ENCODE results near the gene PARP6.
"Not testable (repeated sequence)": the region's sequence is repeated elsewhere in the genome, so short reads cannot be mapped to it uniquely, and the experiment has no call there.

PARP6 gene

DNA sequence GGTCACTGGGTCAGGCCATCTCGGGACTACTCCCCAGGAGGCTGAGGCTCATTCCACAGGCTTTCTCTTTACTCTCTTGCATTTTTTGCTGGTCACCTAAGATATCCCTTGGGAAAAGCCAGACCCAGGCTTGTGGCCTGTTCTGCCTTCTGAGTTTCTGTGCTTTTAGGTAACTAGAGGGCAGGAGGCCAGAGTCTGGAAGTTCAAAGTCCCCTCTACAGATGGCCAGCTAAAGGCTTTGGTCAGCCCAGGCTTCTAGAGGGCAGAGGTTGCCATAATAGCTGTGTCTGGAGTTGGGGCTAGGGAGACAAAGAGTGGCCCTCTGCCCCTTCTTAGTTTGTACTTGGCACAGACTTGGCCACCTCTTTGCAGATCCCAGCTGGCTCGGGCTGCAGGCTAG is 8.4 kb upstream of the PARP6 start:
- DNase-seq = no peak

DNA sequence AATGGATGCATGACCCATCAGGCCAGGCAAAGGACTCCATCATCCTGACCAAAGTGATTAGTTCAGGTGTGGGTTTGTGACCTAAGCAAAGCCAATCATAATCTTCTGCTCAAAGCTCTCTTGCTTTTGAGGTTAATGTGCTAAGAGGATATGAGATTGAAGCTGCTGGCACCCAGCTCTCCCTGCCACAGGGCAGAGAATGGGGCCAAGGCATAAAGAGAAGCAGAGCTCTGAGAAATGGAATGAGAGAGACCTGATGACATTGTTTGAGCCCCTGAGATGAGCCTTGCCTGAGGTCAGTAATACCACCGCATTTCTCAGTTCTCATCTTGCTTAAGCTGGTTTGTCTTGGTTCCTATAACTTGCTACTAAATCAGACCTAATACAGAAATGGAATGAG is 6.4 kb upstream of the PARP6 start:
- no peak for DNase-seq

DNA sequence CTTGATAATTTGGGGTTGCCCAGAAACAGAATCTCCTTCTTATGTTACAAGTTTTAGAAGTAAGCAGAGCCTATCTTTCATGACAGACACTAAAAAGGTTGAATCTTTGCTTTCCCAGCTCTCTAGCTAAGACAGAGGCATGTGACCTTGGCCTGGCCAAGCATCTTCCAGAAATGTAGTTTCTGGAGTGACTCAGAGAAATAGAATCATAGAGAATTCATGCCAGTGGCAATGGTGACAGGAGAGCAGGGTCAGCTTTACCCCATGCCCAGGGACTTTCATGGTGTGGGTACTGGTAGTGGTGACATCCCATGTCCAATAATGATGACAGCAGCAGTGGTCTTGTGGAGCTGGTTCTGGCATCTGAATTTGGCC is 4.0 kb upstream of the PARP6 start:
- DNase-seq = no peak

DNA sequence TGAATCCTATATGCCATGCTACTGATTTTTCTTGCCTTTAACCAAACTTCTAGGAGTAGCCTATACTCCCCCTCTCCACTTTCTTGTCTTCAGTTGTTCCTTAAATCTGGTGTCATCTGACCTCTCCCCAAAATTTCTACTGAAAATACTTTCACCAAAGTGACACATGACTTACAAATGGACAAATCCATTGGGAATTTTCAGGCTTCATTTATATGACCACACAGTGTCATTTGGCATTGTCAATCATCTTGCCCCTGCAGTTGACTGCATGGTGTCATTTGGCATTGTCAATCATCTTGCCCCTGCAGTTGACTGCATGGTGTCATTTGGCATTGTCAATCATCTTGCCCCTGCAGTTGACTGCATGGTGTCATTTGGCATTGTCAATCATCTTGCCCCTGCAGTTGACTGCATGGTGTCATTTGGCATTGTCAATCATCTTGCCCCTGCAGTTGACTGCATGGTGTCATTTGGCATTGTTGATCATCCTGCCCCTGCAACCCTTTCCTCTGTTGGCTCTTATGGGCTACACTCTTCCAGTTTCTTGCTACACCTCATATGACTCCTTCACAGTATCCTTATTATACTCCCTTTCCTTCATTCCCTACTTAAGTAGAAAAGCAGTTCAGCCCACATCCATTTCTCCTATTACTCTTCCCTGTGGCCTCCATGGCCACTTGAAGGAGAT is 3.4 kb upstream of the PARP6 start:
- DNase-seq = not testable (repeated sequence)

DNA sequence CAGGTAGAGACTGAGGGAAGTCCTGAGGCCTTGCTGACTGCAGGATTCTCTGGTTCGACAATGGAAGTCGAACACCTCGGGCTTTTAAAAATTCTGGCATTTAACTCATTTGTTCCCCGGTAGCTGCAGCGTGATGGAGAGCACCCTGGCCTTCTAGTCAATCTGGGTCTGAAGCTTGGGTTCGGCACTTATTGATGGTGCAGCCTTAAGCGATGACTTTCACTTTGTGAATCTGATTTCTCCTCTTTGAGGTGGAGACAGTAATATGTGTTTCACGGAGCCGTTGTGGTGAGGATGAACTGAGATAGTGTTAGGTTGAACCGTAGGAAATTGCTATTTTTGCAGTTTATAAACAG is 621 bp upstream of the PARP6 start:
- DNase-seq = no peak

DNA sequence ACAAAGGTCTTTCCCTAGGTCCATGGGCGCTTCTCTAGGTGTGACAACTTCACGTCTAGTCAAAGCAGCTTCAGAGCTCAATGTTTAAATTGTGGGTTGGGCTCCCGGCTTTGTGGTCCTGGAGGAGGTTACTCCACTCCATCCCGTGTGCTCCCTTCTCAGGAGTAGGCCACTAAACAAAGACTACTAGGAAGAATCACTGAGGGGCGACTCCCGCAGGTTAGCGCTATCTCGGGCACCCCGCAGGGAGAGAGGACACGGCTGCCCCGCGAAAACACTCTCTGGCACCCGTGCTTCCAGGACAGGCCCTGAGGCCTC is 500 bp downstream of the PARP6 start:
- DNase-seq = no peak

DNA sequence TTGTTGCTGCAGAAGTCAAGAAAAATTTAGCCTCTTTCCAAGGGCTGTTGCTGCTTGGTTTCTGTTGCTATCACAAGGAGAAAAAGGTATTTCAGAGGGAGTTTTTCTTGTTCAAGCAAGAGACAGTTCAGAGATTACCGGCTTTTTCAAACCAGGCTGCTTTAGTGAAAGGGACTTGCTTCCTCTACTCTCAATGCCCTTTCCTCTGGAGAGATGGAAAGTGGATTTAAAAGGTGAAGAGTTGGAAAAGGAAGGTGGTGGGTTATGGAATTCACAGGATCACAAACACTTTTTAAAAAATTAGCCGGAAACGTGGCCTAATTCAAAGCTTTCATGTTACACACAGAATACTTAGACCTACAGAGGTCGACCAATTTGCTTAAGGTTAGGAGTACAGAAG is 1.1 kb downstream of the PARP6 start:
- no peak for DNase-seq

DNA sequence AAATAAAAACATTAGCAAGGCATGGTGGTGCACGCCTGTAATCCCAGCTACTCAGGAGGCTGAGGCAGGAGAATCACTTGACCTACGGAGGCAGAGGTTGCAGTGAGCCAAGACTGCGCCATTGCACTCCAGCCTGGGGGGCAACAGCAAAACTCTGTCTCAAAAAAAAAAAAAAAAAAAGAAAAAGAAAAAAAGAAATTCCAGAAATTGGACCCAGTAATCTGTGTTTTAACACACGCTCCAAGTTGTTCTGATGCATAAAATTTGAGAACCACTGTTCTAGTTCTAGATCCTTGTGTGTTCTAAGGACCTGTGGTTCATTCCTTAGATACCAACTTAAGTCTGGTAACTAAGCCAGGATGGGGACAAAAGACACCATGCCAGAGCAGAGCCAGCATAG is 2.6 kb downstream of the PARP6 start:
- DNase-seq = no peak

DNA sequence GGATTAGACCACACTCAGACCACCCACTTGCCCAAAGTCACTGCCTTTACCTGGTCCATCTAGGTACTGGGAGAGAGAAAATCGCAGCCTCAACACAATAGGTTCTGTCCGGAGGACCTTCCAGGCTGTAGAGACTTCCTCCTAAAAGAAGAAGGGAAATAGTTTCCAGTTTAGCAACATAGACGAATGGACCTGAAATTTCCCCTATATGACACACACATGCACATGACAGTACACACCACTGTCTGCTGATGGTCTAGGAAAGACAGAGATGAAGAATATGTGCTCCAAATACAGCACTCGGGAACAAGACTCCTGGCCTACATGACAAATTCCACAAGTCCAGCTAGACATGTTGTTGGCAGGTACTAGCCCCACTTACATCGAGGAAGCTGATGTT is 7.3 kb downstream of the PARP6 start:
- DNase-seq = no peak

DNA sequence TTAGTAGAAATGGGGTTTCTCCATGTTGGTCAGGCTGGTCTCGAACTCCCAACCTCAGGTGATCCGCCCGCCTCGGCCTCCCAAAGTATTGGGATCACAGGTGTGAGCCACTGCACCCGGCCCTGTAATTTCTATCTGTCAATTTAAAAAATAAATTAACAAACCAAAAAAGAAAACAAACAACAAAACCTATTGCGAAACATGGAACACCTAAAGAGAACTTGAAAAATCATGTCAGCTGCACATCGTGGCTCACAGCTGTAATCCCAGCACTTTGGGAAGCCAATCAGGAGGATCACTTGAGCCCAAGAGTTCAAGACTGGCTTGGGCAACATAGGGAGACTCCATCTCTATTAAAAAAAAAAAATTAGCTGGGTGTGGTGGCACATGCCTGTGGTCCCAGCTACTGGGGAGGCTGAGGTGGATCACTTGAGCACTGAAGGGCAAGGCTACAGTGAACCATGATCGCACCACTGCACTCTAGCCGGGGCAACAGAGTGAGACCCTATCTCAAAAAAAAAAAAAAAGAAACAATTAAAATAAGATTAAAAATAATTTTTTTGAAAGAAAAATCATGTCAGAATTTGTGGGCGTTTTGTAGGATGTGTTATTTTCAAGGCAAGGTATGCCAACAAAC is 19.6 kb downstream of the PARP6 start:
- no peak for DNase-seq

DNA sequence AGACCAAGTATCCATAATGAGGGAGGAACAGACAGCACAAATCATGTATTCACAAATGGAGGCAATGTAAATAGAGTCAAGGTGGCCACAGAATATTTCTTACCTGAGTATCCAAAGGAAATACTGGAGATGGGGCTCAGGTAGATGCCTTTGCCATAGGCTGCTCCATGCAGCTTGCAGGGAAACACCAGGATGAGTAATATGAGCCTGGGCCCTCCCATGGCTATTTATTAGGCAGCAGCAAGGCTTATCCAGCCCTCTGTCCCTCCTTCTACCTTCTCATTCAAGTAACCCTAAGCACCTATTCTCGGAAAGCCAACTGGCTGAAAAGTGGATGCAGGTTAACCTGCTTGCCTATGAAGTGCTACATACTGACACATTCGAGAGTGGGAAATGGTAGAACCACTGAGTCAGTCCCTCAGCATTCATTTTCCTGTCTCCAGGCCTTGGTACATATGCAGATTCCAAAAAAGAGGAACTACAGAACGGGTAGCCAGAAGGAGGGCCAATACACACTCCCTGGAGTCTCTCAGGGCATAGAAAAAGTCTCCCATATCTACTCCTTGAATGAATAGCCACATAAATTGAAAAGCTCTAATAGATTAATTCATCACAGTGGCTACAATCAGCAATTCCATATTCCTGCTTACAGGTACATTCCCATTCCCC is 23.1 kb downstream of the PARP6 start:
- DNase-seq = no peak

DNA sequence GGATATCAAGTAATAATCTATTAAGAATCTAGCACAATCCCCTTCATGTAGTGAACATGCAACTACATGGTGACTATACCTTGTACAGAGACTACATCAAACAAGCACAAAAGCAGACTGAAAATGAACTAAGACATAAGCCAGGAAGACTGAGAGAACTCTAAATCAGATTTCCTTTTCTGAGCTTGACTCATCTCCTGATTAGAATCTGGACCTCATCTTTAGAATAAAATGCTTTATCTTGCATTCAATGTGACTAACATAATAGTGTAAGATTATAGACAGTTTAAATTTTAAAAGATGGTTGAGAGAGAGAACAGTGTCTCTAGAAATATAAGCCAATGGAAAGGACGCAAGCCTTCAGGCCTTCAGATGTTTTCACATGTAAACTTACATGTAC is 23.8 kb downstream of the PARP6 start:
- DNase-seq = no peak

DNA sequence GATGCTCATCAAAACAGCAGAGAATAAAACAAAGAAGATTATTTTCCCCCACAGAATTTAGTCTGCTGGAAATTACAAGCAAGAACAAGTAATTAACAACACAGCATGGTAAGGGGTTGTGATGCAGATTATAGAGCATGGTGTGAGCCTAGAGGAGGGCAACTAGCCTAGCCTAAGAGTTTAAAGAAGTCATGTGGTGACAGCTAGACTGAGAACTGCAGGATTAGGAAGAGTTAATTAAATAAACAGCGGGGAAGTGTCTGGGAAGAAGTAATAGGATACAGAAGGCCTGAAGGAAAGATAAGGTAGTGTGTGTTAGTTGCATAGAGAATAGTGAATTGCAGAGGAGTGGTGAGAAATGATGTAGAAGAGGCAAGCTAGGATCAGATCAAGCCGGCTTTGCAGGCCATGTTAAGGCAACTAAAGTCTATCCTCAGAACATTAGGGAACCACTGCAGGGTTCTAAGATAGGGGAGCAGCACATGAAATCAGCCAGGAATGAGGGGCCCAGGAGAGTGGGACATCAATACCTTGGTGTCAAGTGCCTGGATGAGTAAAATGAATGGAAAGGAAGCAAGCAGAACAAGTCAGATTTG is 29.5 kb downstream of the PARP6 start:
- no peak for DNase-seq

DNA sequence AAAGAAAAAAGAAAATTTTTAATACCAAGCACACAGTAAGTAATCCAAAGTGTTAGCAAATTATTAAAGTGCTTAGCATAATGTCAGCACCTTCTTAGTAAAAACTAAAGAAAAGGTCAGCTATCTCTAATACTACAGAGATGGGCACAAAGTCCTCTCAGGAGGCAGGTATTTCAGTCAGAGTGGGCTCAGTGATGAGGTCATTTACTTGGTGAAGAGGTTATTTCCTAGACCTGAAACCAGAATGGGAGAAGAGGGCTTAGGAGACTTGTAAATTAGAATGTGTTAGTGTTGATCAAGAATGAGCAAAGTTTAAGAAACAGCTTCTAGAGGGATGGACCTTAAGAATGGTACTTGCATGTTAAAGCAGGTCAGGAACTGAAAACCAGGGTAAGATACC is 32.7 kb downstream of the PARP6 start:
- DNase-seq = no peak

DNA sequence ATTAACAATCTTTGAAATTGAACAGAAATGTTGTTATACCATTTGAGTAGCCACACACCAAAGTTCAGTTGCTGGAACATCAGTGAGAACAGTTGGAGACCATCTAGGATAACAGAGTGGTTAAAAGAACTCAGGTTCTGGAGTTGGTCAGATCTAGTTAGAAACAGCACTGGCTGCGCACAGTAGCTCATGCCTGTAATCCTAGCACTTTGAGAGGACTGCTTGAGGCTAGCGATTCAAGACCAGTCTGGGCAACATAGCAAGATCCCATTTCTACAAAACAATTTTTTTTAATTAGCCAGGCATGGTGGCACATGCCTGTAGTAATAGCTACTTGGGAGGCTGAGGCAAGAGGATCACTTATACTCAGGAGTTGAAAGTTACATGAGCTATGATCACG is 33.8 kb downstream of the PARP6 start:
- no peak for DNase-seq

DNA sequence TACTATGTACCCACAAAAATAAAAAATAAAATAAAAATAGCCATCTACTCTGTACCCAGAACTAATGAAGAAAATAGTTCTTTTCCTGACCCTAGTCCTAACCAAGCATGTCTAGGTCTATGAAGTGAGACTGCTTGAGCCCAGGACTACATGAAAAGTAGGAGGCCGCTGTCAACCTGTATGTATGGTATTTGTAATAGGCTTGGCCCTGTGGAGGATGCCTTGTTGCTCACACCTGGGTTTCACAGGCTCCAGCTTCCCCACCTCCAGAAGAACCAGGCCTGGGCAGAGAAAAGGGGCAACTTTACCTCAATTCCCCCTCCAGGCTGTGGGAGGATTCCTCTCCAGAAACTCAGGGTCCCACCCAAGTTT is 34.5 kb downstream of the PARP6 start:
- DNase-seq = no peak

DNA sequence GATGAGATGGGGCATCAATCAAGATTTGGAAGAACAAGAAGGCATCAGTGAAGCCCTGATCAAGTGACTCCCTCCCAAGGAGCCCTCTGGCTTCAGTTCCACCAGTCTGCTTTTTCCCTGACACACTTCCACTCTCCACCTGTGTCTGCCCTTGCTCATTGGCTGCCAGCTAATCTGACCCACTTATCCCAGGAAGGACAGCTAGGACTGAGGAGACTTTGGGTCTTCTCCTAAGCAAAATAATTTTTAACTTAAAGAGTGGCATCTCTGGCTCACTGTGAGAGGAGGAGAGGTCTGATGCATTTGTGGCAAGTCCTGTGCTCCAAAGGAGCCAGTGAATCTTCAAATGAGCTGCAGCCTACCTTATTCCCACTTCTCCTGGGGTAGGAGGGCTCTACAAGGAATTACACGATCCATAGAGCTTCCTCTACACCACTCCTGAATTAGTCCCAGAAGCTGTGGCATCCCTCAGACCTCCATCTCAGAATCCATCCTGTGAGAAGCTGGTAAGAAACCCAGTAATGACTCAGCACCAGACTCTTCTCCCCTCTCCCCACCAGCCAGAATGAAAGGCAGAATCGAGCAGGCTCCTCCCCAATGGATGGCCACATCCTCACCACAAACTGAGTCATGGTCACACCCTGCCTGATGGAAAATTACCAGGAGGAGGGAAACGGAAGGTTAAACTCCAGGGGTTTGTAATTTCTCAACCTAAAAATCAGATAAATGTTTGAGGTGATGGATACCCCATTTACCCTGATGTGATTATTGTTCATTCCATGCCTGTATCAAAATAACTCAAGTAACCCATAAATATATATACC is 35.1 kb downstream of the PARP6 start:
- peak; percentile 92 for DNase-seq

DNA sequence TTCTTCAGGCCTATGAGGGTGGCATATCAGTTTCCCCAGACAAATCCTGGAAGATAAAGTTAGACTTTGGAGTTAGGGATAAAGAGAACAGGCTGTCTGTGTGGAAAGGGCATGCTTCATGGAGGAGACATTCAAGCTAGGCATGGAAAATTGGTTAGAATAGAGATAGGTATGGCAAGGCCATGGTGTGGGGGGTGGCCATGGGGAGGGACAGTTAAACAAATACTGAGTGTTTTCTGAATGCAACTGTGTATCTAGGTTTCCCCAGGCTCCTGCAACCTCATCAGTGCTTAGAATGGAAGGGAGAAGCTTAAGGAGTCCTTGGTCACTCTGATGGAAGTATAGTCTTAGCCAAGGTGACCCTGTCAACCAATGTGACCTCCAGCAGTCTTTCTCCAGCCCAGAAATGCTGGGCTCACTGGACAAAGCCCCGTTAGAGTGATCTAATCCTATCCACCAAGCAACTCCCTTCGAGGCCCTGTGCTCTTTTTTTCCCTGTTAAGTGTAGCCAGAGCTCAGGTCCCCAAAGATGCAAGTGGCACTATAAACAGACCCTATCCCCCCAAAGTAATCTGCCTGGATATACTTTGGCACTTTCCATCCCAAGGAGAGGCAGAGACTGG is 35.9 kb downstream of the PARP6 start:
- no peak for DNase-seq

DNA sequence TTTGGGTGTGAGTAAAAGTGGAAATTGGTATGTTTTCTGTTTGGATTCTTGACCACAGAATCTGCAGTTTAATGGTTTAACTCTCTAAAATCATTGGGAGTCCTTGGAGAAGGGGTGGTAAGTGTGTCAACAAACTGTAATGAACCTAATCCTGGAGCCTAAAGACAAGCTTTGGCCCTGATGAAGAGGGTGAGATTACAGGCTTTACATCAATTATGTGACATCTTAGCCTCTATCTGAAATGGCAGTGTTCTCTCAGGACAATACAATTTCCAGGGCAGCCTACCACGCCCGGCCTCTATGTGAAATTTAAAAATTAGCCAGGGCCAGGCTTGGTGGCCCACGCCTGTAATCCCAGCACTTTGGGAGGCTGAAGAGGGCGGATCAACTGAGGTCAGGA is 37.1 kb downstream of the PARP6 start:
- no peak for DNase-seq

DNA sequence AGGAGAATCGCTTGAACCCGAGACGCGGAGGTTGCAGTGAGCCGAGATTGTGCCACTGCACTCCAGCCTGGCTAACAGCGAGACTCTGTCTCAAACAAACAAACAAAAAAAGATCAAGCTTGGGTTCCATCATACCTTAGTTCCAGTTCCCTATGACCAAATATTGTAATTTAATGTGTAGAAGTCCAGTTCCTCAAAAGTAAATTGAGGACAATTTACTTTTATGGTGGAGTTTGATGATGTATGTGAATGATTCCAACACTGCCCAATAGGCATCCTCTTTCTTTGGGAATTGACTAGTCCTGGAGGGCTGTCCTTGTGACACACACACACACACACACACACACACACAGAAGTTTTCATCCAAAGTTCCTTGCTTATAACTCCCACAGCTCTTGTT is 38.6 kb downstream of the PARP6 start:
- no peak for DNase-seq

DNA sequence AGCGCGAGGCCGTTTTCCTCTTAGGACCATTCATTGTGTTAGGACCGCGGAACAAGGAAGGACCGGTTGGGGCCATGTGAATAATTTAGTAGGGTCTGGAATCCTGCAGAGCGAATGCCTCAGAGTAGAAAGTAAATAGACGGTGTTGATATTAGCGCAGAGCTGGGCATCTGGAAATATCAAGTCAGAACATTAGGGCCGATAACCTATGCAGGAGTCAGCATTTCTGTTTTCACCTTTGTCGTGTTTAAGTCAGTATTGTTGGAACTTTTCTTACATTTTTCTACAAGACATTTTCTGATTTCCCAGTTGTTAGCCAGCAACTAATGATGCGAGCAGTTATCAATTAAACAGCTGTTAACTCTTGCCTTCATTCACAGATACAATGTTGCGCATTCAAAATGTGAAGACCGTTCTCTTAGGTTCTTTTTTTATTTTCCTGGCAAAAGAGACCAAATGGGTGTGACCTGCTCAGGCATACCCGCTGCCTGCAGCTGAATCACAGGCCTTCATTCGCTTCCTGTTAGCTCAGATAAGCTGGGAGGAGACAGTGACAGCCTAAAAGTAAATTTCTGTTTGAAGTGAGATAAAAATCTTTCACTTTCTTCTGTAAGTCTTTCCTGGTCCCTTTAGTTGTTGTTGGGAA is 40.4 kb downstream of the PARP6 start:
- peak; percentile 40 for DNase-seq

DNA sequence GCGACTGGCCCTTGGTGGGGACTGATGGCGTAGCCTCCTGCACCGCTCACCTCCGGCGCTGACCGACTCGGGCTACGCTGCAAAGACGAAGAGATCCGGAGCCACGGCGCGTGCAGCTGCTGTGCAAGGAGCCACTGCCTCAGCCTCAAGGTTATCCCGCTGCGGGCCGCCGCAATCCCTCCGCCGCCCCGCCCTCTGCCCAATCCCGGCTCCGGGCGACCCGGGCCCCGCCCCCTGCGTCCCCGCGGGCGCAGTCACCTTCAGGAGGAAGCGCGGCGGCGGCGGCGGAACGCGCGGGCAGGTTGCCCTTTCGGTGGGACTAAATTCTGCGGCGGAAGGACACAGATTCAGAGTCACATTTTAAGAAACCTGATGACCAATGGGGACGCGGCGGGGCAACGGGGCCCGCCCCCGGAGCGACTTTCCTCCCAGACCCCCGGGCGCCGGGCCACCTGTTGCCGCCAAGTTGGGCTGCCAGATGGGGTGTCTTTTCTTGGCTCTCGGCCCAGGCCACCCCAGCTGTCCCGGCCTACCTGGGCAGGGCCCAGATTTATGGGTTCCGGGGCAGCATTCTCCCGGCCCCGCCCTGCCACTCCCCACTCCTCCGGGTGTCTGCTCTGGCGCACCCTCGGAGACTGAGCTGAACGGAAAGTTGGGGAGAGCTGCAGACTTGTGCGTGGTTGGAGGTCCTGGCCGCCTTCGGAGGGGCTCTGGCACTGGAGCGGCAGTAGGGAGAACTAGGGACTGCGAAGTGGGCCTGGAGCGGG is 41.1 kb downstream of the PARP6 start, which contains the start of gene PKM:
Gene PKM, minus strand, starts transcription at position 125 of the 767 bp plus-strand sequence. CDS start 12,093 bp downstream, outside the sequence.
- peak; percentile 91 for DNase-seq
